ENCODE results near the gene ARHGAP22.

Gene ARHGAP22

DNA sequence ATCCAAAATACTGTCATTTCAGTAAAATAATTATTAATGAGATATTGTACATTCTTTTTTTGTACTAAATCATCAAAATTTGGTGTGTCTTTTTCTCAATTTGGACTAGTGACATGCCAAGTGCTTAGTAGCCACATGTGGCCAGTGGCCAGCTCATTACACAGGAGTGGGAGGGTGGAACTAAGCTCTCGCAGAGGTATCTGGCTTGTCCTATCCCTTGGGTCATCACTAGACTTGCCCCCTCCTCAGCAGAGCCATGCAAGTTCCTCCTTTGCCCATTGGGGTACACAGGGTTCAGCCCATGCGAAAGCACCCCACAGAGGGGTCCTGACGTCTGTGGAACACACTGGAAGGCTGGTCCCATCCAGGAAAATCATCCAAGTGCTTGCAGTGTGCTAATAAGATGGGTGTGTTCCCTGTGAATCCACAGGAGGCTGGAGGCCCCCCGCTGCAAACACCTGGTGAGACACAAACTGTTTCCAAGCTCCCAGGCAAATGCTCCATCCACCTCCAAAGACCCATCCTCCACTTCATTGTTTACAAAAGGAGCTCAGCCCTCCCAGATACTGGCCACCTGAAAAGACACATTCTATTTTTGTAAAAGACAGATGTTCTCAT is 1.3 kb downstream of the ARHGAP22 start:
- Mint-ChIP-seq H3K4me1 (peaks cover 4% of the 10 kb centered on the region), H3K9me3 (no peaks in the 10 kb centered on the region), H3K4me3 (no peak overlapping the region), H3K36me3 (ENCODE audit: low read depth) (no peaks in the 10 kb centered on the region), H3K27ac (no peak overlapping the region), H3K27me3 (ENCODE audit: low read depth, poor library complexity) (peaks cover 74% of the 10 kb centered on the region)
- TF ChIP-seq, protein P1, sequence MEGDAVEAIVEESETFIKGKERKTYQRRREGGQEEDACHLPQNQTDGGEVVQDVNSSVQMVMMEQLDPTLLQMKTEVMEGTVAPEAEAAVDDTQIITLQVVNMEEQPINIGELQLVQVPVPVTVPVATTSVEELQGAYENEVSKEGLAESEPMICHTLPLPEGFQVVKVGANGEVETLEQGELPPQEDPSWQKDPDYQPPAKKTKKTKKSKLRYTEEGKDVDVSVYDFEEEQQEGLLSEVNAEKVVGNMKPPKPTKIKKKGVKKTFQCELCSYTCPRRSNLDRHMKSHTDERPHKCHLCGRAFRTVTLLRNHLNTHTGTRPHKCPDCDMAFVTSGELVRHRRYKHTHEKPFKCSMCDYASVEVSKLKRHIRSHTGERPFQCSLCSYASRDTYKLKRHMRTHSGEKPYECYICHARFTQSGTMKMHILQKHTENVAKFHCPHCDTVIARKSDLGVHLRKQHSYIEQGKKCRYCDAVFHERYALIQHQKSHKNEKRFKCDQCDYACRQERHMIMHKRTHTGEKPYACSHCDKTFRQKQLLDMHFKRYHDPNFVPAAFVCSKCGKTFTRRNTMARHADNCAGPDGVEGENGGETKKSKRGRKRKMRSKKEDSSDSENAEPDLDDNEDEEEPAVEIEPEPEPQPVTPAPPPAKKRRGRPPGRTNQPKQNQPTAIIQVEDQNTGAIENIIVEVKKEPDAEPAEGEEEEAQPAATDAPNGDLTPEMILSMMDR (IDR thresholded peaks at IDR 0.05) = no peak
- DNase-seq = no peak

DNA sequence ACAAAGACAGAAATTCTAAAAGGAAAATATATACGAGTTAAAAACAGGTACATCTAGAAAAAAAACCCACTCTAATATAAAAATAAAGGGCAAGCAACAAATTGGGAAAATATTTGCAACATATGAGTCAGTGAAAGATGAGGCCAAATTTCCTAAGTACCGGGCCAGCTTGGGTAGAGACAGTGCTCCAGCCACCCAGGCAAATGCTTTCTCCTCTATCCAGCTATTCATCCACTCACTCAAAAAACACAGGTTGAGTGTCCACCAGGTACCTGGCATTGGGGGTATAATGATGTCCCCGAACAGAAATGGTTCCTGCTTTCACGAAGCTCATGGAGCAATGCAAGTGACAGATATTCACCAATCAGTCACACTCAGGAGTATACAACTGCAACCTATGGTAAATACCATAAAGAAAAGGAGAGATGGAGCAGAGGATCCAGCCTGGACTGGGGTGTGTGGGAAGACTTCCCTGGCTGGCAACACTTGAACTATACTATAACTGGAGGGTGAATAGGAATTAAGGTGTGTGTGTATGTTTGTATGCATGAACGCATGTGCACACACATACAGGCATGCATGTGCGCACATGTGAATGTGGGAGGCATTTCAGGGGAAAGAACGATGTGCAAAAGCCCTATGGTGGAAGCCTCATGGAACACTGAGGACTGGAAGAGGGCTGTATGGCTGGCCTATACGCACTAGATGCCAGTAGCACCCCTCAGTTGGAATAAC is 2.3 kb downstream of the ARHGAP22 start:
- TF ChIP-seq, protein P1 (IDR thresholded peaks at IDR 0.05) = no peak
- H3K27me3 Mint-ChIP-seq (ENCODE audit: low read depth, poor library complexity) = peaks cover 73% of the 10 kb centered on the region
- H3K4me3 Mint-ChIP-seq = no peak overlapping the region
- H3K9me3 Mint-ChIP-seq = no peaks in the 10 kb centered on the region
- H3K4me1 Mint-ChIP-seq = peaks cover 4% of the 10 kb centered on the region
- DNase-seq = no peak
- H3K27ac Mint-ChIP-seq = no peak overlapping the region
- H3K36me3 Mint-ChIP-seq (ENCODE audit: low read depth) = no peaks in the 10 kb centered on the region

DNA sequence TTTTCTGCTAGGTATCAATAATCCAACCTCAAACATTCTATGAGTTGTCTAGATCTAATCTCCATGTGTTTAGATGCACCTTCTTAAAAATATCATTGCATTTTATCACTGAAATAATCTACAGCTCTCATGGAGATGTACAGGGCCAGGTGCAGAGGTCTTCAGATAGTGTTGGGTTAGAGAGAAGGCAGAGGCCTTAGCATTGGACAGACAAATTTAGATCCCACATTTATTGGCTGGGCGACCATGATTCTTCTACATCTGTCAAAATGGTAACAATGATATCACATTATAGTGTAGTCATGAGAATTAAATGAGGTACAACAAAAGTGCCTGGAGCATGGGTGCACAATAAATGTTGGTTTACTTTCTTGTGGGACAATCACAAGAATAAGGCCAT is 3.1 kb downstream of the ARHGAP22 start:
- TF ChIP-seq, protein P1 (IDR thresholded peaks at IDR 0.05) = no peak
- Mint-ChIP-seq H3K36me3 (ENCODE audit: low read depth) (no peaks in the 10 kb centered on the region), H3K4me3 (no peak overlapping the region), H3K4me1 (no peaks in the 10 kb centered on the region), H3K27me3 (ENCODE audit: low read depth, poor library complexity) (peaks cover 67% of the 10 kb centered on the region), H3K27ac (no peak overlapping the region), H3K9me3 (no peaks in the 10 kb centered on the region)
- no peak for DNase-seq

DNA sequence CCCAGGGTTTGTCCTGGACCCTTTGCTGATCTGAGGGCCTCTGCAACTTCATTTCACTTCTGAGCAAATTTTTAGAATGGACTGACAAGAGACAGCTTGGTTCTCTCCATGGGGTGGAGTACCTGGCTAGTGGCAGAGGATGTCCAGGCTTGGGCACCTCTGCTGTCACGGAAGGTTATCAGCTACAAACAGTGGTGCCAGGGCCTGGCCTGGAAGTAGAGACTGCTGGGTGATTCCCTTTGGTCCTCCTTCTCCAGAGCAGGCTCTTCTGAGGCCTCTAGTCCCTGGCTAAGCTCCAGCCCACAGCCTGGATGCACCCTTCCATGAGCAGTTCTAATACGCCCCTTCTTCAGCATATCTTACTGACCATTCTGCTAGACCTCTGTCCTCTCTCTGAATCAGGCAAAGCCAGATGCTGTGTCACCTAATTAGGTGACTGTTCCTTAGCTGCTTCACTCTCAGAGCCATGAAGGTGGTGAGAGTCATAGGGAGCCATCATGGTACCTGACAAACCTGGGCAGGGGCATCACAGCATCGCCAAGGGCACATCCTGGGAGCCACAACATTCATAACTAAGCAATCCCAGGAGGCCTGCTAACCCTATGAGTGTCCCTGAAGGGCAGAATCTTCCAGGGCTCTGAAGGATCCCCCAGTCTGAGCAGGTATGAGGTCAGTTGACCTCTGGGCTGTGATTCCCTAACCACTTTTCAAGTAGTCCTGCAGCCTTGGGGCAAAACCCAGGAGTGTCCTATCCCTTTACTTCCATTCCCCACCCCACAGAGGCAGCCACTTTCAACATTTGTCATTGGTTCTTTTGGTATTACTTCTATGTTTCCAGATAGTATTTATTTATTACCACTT is 4.0 kb downstream of the ARHGAP22 start:
- TF ChIP-seq, protein P1 (IDR thresholded peaks at IDR 0.05) = no peak
- H3K9me3 Mint-ChIP-seq = no peaks in the 10 kb centered on the region
- no peak overlapping the region for H3K27ac Mint-ChIP-seq
- no peaks in the 10 kb centered on the region for H3K4me1 Mint-ChIP-seq
- DNase-seq = no peak
- H3K36me3 Mint-ChIP-seq (ENCODE audit: low read depth) = no peaks in the 10 kb centered on the region
- H3K27me3 Mint-ChIP-seq (ENCODE audit: low read depth, poor library complexity) = peaks cover 60% of the 10 kb centered on the region
- no peak overlapping the region for H3K4me3 Mint-ChIP-seq

DNA sequence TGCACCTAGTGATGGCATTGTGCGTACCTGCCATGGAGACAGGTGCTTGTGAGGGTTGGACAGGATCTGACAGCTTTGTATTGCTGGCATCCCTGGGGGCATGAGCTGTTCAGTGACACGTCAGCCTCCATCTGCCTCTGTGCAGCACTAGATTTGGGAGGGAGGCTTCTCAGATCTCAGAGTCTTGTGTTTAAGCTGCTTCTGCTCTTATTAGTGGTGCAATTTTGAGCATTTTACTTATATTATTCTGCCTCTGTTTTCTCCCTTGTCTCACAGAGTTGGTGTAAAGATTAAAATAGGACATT is 5.1 kb downstream of the ARHGAP22 start:
- Mint-ChIP-seq H3K4me3 (no peak overlapping the region), H3K27me3 (ENCODE audit: low read depth, poor library complexity) (peaks cover 58% of the 10 kb centered on the region), H3K36me3 (ENCODE audit: low read depth) (no peaks in the 10 kb centered on the region), H3K27ac (no peak overlapping the region), H3K4me1 (peaks cover 5% of the 10 kb centered on the region), H3K9me3 (no peaks in the 10 kb centered on the region)
- TF ChIP-seq, protein P1 (IDR thresholded peaks at IDR 0.05) = no peak
- DNase-seq = no peak
